Nephron (organoid): ENCODE data around the gene MCM10.
A peak's percentile ranks its signal among the peaks of the same experiment; 100 is the strongest.

Experiments used
- H3K27ac Mint-ChIP-seq, 3 experiments: 2 replicates each; pipeline ENCODE4 v1.8.0; 2020; ENCODE audit warnings: mixed read lengths in 3 of 3, mild to moderate bottlenecking in 2 of 3, moderate library complexity in 1 of 3
- H3K27me3 Mint-ChIP-seq: 2 replicates; pipeline ENCODE4 v1.8.0; 2021; ENCODE audit warnings: low read depth, mild to moderate bottlenecking, moderate library complexity, mixed read lengths
- H3K36me3 Mint-ChIP-seq: 2 replicates; pipeline ENCODE4 v1.8.0; 2020; ENCODE audit warnings: low read depth, mixed read lengths
- H3K4me1 Mint-ChIP-seq: 2 replicates; pipeline ENCODE4 v1.8.0; 2020; ENCODE audit warnings: mixed read lengths
- H3K4me3 Mint-ChIP-seq, 3 experiments: 2 replicates each; pipeline ENCODE4 v1.8.0; 2020; ENCODE audit warnings: mild to moderate bottlenecking in 3 of 3, mixed read lengths in 3 of 3, moderate library complexity in 2 of 3
- H3K9me3 Mint-ChIP-seq: 2 replicates; pipeline ENCODE4 v1.8.0; 2020; ENCODE audit warnings: mixed read lengths
- CTCF ChIP-seq, 3 experiments: fragments of 200-600 bp; sonication (generic); IDR thresholded peaks; one replicate each; pipeline ENCODE4 v1.5.0; 2021; ENCODE audit warnings: antibody characterized with exemption in 3 of 3; ENCODE audit not compliant: unreplicated experiment in 3 of 3

MCM10 gene

GRCh38 chr10:13158401-13158800 is 3.0 kb upstream of the MCM10 start:
- no peak for TF ChIP-seq CTCF (IDR thresholded peaks at IDR 0.05; ENCODE audit: unreplicated experiment in 3 of 3)
- H3K9me3 Mint-ChIP-seq = peaks cover 3% of the 10 kb centered on the region
- H3K27me3 Mint-ChIP-seq = no peaks in the 10 kb centered on the region
- H3K36me3 Mint-ChIP-seq = no peaks in the 10 kb centered on the region
- no peak overlapping the region for H3K4me3 Mint-ChIP-seq
- no peak overlapping the region for H3K27ac Mint-ChIP-seq
- peaks cover 19% of the 10 kb centered on the region for H3K4me1 Mint-ChIP-seq

GRCh38 chr10:13161857-13162271 is 506 bp downstream of the MCM10 start:
- Mint-ChIP-seq H3K27me3 (no peaks in the 10 kb centered on the region), H3K4me3 (peak overlapping the region; percentile 90 to 94 (median 92)), H3K4me1 (peaks cover 19% of the 10 kb centered on the region), H3K27ac (no peak overlapping the region), H3K36me3 (peaks cover 4% of the 10 kb centered on the region), H3K9me3 (peaks cover 2% of the 10 kb centered on the region)
- no peak for TF ChIP-seq CTCF (IDR thresholded peaks at IDR 0.05; ENCODE audit: unreplicated experiment in 3 of 3)

- peaks cover 8% of the 10 kb centered on the region for H3K36me3 Mint-ChIP-seq
- no peaks in the 10 kb centered on the region for H3K27me3 Mint-ChIP-seq
- H3K9me3 Mint-ChIP-seq = no peaks in the 10 kb centered on the region
- peaks cover 19% of the 10 kb centered on the region for H3K4me1 Mint-ChIP-seq
- no peak overlapping the region for H3K27ac Mint-ChIP-seq
- no peak for TF ChIP-seq CTCF (IDR thresholded peaks at IDR 0.05; ENCODE audit: unreplicated experiment in 3 of 3)
- peak overlapping the region in 1 of 3 experiments; percentile 29 for H3K4me3 Mint-ChIP-seq
These were observed 2.5 kb downstream of the MCM10 start for GRCh38 chr10:13163859-13164258.

GRCh38 chr10:13165177-13165576 is 3.8 kb downstream of the MCM10 start:
- H3K4me3 Mint-ChIP-seq = no peak overlapping the region
- peaks cover 19% of the 10 kb centered on the region for H3K4me1 Mint-ChIP-seq
- H3K36me3 Mint-ChIP-seq = peaks cover 8% of the 10 kb centered on the region
- H3K27me3 Mint-ChIP-seq = no peaks in the 10 kb centered on the region
- H3K27ac Mint-ChIP-seq = no peak overlapping the region
- H3K9me3 Mint-ChIP-seq = no peaks in the 10 kb centered on the region
- TF ChIP-seq CTCF (IDR thresholded peaks at IDR 0.05; ENCODE audit: unreplicated experiment in 3 of 3) = no peak

- Mint-ChIP-seq H3K9me3 (no peaks in the 10 kb centered on the region), H3K36me3 (peaks cover 10% of the 10 kb centered on the region), H3K4me1 (peaks cover under 1% of the 10 kb centered on the region), H3K27me3 (no peaks in the 10 kb centered on the region), H3K27ac (no peak overlapping the region), H3K4me3 (no peak overlapping the region)
- TF ChIP-seq CTCF (IDR thresholded peaks at IDR 0.05; ENCODE audit: unreplicated experiment in 3 of 3) = no peak
These were observed 6.2 kb downstream of the MCM10 start for GRCh38 chr10:13167568-13167967.

GRCh38 chr10:13168781-13169180 is 7.4 kb downstream of the MCM10 start:
- no peaks in the 10 kb centered on the region for H3K4me1 Mint-ChIP-seq
- no peak for TF ChIP-seq CTCF (IDR thresholded peaks at IDR 0.05; ENCODE audit: unreplicated experiment in 3 of 3)
- peaks cover 19% of the 10 kb centered on the region for H3K36me3 Mint-ChIP-seq
- no peaks in the 10 kb centered on the region for H3K9me3 Mint-ChIP-seq
- H3K27me3 Mint-ChIP-seq = no peaks in the 10 kb centered on the region
- H3K27ac Mint-ChIP-seq = no peak overlapping the region
- H3K4me3 Mint-ChIP-seq = no peak overlapping the region
